Type B pancreatic cell (in vitro differentiated cells): ENCODE data around the gene TAF3. TPM values are rescaled to one million over a fixed set of nuclear protein-coding genes. Genes with fewer than 3 reads are reported as not detected.
A peak's percentile ranks its signal among the peaks of the same experiment; 100 is the strongest.

Experiments used
- DNase-seq: peaks from one replicate; pipeline ENCODE4 v3.0.0; 2021; ENCODE audit warnings: mixed read lengths; ENCODE audit not compliant: unreplicated experiment; ENCODE audit errors: extremely low spot score
- H3K27ac Mint-ChIP-seq: 2 replicates; pipeline ENCODE4 v1.8.0; 2021; ENCODE audit warnings: mild to moderate bottlenecking, mixed read lengths
- H3K27me3 Mint-ChIP-seq: 2 replicates; pipeline ENCODE4 v1.8.0; 2021; ENCODE audit warnings: mixed read lengths
- H3K36me3 Mint-ChIP-seq: 2 replicates; pipeline ENCODE4 v1.8.0; 2021; ENCODE audit warnings: mixed read lengths
- H3K4me1 Mint-ChIP-seq: one replicate; pipeline ENCODE4 v1.8.0; 2021; ENCODE audit warnings: mixed read lengths; ENCODE audit not compliant: unreplicated experiment
- H3K4me3 Mint-ChIP-seq: 2 replicates; pipeline ENCODE4 v1.8.0; 2021; ENCODE audit warnings: mild to moderate bottlenecking, mixed read lengths
- H3K9me3 Mint-ChIP-seq: 2 replicates; pipeline ENCODE4 v1.8.0; 2021; ENCODE audit warnings: mixed read lengths
- total RNA-seq: library from RNA; stranded (reverse); gene quantifications from 2 replicates; pipeline ENCODE4 v1.2.1, GENCODE V29; 2021; ENCODE audit warnings: low replicate concordance
- TF ChIP-seq, protein P1 (sequence below): fragments of 200-600 bp; sonication (generic); conservative IDR thresholded peaks from 2 replicates; pipeline ENCODE4 v1.5.0; 2021; ENCODE audit warnings: antibody characterized with exemption, mild to moderate bottlenecking

TAF3 gene
- total RNA-seq, 1 donor from 2014 or later = 9.9 TPM

DNA sequence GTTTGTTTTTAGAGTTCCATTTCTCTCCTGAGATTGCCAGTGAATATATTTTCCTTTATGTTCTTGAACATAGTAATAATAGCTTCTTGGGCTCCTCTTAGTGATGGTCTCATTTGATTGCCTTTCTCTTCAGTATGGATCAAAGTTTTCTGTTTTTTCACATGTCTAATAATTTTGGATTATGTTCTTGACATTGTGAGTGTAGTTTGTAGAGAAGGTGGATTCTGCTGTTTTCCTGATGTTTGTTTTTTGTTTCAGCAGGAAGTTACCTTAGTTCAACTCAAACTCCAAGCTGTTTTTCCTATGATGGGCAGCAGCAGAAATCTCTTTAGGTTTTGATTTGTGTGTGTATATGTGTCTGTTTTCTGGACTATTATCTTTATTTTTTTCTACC lies 43.8 kb downstream of the TAF3 start:
- Mint-ChIP-seq H3K4me3 (no peak overlapping the region), H3K4me1 (peaks cover 14% of the 10 kb centered on the region), H3K27me3 (no peaks in the 10 kb centered on the region), H3K27ac (no peak overlapping the region), H3K9me3 (peaks cover 22% of the 10 kb centered on the region), H3K36me3 (peaks cover 34% of the 10 kb centered on the region)
- DNase-seq = no peak
- TF ChIP-seq, protein P1, sequence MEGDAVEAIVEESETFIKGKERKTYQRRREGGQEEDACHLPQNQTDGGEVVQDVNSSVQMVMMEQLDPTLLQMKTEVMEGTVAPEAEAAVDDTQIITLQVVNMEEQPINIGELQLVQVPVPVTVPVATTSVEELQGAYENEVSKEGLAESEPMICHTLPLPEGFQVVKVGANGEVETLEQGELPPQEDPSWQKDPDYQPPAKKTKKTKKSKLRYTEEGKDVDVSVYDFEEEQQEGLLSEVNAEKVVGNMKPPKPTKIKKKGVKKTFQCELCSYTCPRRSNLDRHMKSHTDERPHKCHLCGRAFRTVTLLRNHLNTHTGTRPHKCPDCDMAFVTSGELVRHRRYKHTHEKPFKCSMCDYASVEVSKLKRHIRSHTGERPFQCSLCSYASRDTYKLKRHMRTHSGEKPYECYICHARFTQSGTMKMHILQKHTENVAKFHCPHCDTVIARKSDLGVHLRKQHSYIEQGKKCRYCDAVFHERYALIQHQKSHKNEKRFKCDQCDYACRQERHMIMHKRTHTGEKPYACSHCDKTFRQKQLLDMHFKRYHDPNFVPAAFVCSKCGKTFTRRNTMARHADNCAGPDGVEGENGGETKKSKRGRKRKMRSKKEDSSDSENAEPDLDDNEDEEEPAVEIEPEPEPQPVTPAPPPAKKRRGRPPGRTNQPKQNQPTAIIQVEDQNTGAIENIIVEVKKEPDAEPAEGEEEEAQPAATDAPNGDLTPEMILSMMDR = no peak

- Mint-ChIP-seq H3K9me3 (peaks cover 22% of the 10 kb centered on the region), H3K36me3 (peaks cover 27% of the 10 kb centered on the region), H3K4me3 (no peak overlapping the region), H3K27me3 (no peaks in the 10 kb centered on the region), H3K4me1 (no peaks in the 10 kb centered on the region), H3K27ac (no peak overlapping the region)
- DNase-seq = no peak
- TF ChIP-seq, protein P1 = no peak
Measured at GRCh38 chr10:7866176-7866575, 47.9 kb downstream of the TAF3 start.

GRCh38 chr10:7872041-7872442 lies 53.7 kb downstream of the TAF3 start:
- no peak overlapping the region for H3K27ac Mint-ChIP-seq
- no peak for DNase-seq
- TF ChIP-seq, protein P1 = peak; percentile 86
- H3K27me3 Mint-ChIP-seq = no peaks in the 10 kb centered on the region
- peaks cover 8% of the 10 kb centered on the region for H3K4me1 Mint-ChIP-seq
- no peaks in the 10 kb centered on the region for H3K36me3 Mint-ChIP-seq
- peak overlapping the region; percentile 84 for H3K4me3 Mint-ChIP-seq
- no peaks in the 10 kb centered on the region for H3K9me3 Mint-ChIP-seq

GRCh38 chr10:7874864-7875263 lies 56.6 kb downstream of the TAF3 start:
- DNase-seq = no peak
- Mint-ChIP-seq H3K27ac (no peak overlapping the region), H3K36me3 (no peaks in the 10 kb centered on the region), H3K4me3 (no peak overlapping the region), H3K9me3 (no peaks in the 10 kb centered on the region), H3K4me1 (peaks cover 8% of the 10 kb centered on the region), H3K27me3 (no peaks in the 10 kb centered on the region)
- TF ChIP-seq, protein P1 = no peak

GRCh38 chr10:7876541-7877127 lies 58.3 kb downstream of the TAF3 start:
- no peak for DNase-seq
- H3K36me3 Mint-ChIP-seq = no peaks in the 10 kb centered on the region
- no peaks in the 10 kb centered on the region for H3K27me3 Mint-ChIP-seq
- no peak overlapping the region for H3K4me3 Mint-ChIP-seq
- TF ChIP-seq, protein P1 = no peak
- H3K27ac Mint-ChIP-seq = no peak overlapping the region
- H3K9me3 Mint-ChIP-seq = no peaks in the 10 kb centered on the region
- H3K4me1 Mint-ChIP-seq = peaks cover 8% of the 10 kb centered on the region

- Mint-ChIP-seq H3K36me3 (peaks cover 5% of the 10 kb centered on the region), H3K9me3 (no peaks in the 10 kb centered on the region), H3K27me3 (no peaks in the 10 kb centered on the region), H3K27ac (no peak overlapping the region), H3K4me1 (peaks cover 7% of the 10 kb centered on the region), H3K4me3 (no peak overlapping the region)
- no peak for DNase-seq
- TF ChIP-seq, protein P1 = no peak
Measured at GRCh38 chr10:7881119-7881518, 62.8 kb downstream of the TAF3 start.
